HepG2 (cell line): ENCODE measurements around the gene SEMA7A. TPM values are rescaled to one million over a fixed set of nuclear protein-coding genes. Genes with fewer than 3 reads are reported as not detected.
"Not testable (repeated sequence)": the region's sequence is repeated elsewhere in the genome, so short reads cannot be mapped to it uniquely, and the experiment has no call there.

Experiments
- ATAC-seq: fragments of 200-7000 bp; cut with Tn5 transposase; 3 replicates; pipeline ENCODE4 v1.9.1; 2020; ENCODE audit warnings: mild to moderate bottlenecking, moderate library complexity
- BruUV-seq: library from RNA; stranded (reverse); fragments of 400-500 nt; replicated peaks from 2 replicates; lab custom pipeline; 2021; lab: Mats Ljungman, UMichigan
- CTCF ChIA-PET: fragments of 300-600 bp; formaldehyde crosslinking; extraction: SDS; loops from one replicate; lab custom pipeline; 2021; ENCODE audit warnings: low total read pairs, inconsistent platforms, low intra/inter-chr PET ratio; lab: Yijun Ruan, JAX
- POLR2A ChIA-PET: fragments of 350-600 bp; sonication (Branson Sonifier 250); formaldehyde crosslinking; loops from one replicate; lab custom pipeline; 2020; ENCODE audit warnings: antibody characterized with exemption, inconsistent platforms; lab: Yijun Ruan, JAX
- DNase-seq: peaks from one replicate; pipeline ENCODE4 v3.0.0-alpha.2; 2015; ENCODE audit warnings: low spot score
- FAIRE-seq: peaks from 3 replicates; lab custom pipeline; 2011; peaks lifted over from hg19 to GRCh38; lab: Jason Lieb, UNC
- H2AFZ ChIP-seq: one replicate; pipeline ENCODE4 v1.6.1; 2011; ENCODE audit warnings: low read length, inconsistent platforms
- H3K27ac ChIP-seq: fragments of 300-600 bp; 3 replicates; pipeline ENCODE4 v1.8.0; 2011; ENCODE audit warnings: mixed run types, mild to moderate bottlenecking, mixed read lengths, low read length, inconsistent platforms; ENCODE audit not compliant: insufficient read depth; ENCODE audit errors: extremely low read length
- H3K27me3 ChIP-seq, 2 experiments: fragments of 200-600 bp in 1 of 2; 2 replicates in 1 of 2; 3 replicates in 1 of 2; pipeline versions ENCODE4 v1.6.0 to v1.8.0; 2011; ENCODE audit warnings: low read length in 2 of 2, mild to moderate bottlenecking in 2 of 2, moderate library complexity in 2 of 2, inconsistent platforms in 1 of 2; ENCODE audit not compliant: insufficient read depth in 2 of 2, control insufficient read depth in 1 of 2
- H3K36me3 ChIP-seq, 2 experiments: fragments of 200-600 bp in 1 of 2; replicated peaks in 1 of 2; 2 replicates in 1 of 2; 3 replicates in 1 of 2; pipeline versions ENCODE4 v1.5.1 to v1.8.0; 2011; ENCODE audit warnings: low read length in 2 of 2, inconsistent platforms in 1 of 2; ENCODE audit not compliant: insufficient read depth in 2 of 2, control insufficient read depth in 1 of 2
- H3K4me1 ChIP-seq: 2 replicates; pipeline ENCODE4 v1.5.1; 2012; ENCODE audit warnings: low read length, inconsistent platforms; ENCODE audit not compliant: insufficient read depth
- H3K4me2 ChIP-seq: 2 replicates; pipeline ENCODE4 v1.6.0; 2011; ENCODE audit warnings: low read depth, low read length, inconsistent platforms
- H3K4me3 ChIP-seq, 3 experiments: fragments of 200-600 bp in 1 of 3; sonication (generic), shearing (Covaris generic) in 1 of 3; replicated peaks in 1 of 3; 2 replicates each; pipeline ENCODE4 v1.5.1; 2011 to 2016; ENCODE audit warnings: low read length in 3 of 3, inconsistent platforms in 2 of 3, low read depth in 2 of 3, mild to moderate bottlenecking in 2 of 3, control low read depth in 1 of 3, mixed read lengths in 1 of 3; ENCODE audit not compliant: insufficient read depth in 1 of 3
- H3K79me2 ChIP-seq: one replicate; pipeline ENCODE4 v1.6.1; 2011; ENCODE audit warnings: low read length, inconsistent platforms; ENCODE audit not compliant: insufficient read depth
- H3K9ac ChIP-seq: 2 replicates; pipeline ENCODE4 v1.6.0; 2011; ENCODE audit warnings: mild to moderate bottlenecking, low read depth, low read length, inconsistent platforms; ENCODE audit not compliant: insufficient read depth
- H3K9me3 ChIP-seq: 2 replicates; pipeline ENCODE4 v1.5.1; 2012; ENCODE audit warnings: mild to moderate bottlenecking, low read length
- H4K20me1 ChIP-seq: 2 replicates; pipeline ENCODE4 v1.6.0; 2011; ENCODE audit warnings: inconsistent platforms, mild to moderate bottlenecking, low read length, moderate library complexity; ENCODE audit not compliant: insufficient read depth
- CTCF ChIP-seq: sonication (generic); formaldehyde crosslinking; IDR thresholded peaks from 2 replicates; pipeline ENCODE4 v1.5.0; 2020; ENCODE audit warnings: mild to moderate bottlenecking, missing genetic modification reagents, moderate library complexity
- ELF3 ChIP-seq: IDR thresholded peaks from 2 replicates; pipeline ENCODE4 v1.6.1; 2016; ENCODE audit warnings: missing genetic modification reagents, missing compliant biosample characterization
- FOXP4 ChIP-seq: sonication (generic); formaldehyde crosslinking; IDR thresholded peaks from 2 replicates; pipeline ENCODE4 v1.4.0; 2020; ENCODE audit warnings: missing genetic modification reagents
- SMC3 ChIP-seq: IDR thresholded peaks from 2 replicates; pipeline ENCODE4 v1.6.1; 2011; ENCODE audit warnings: low read length, improper control_type of control experiment
- STAG1 ChIP-seq: sonication (generic); formaldehyde crosslinking; IDR thresholded peaks from 2 replicates; pipeline ENCODE4 v1.4.0; 2020; ENCODE audit warnings: missing genetic modification reagents
- WGBS: methylation state at CpG from one replicate; pipeline ENCODE4 v1.1.6; 2017; ENCODE audit warnings: low lambda C conversion rate; 5-methylcytosine and 5-hydroxymethylcytosine counted together
- in situ Hi-C: cut with HindIII; loops from 2 replicates; pipeline ENCODE4 v1.10.0; 2017; ENCODE audit warnings: low pct_unique_long_range_greater_than_20kb; ENCODE audit not compliant: extremely low pct_ligation_motif_present
- intact Hi-C: fragments of 100-400 bp; cut with micrococcal nuclease; formaldehyde crosslinking; loops from one replicate; pipeline ENCODE4 v1.10.0; 2022; ENCODE audit not compliant: unreplicated experiment
- polyA plus RNA-seq, 8 experiments: library from polyadenylated mRNA; depleted of rRNA in 3 of 8; stranded (reverse) in 7 of 8; unstranded in 1 of 8; fragments of >200 nt; fragmentation: Illumina TruSeq in 4 of 8; extraction: Trizol in 4 of 8; gene quantifications; 2 replicates each; pipeline versions ENCODE4 v1.2.1 to v1.2.3, GENCODE V29; 2011 to 2016; ENCODE audit warnings: low read depth in 4 of 8, missing spikeins in 1 of 8, mixed read lengths in 1 of 8; ENCODE audit not compliant: insufficient read depth in 1 of 8
- total RNA-seq, 5 experiments: library from RNA; depleted of rRNA; stranded (reverse); fragments of >200 nt; fragmentation: Illumina TruSeq; extraction: Trizol; gene quantifications; 2 replicates each; pipeline ENCODE4 v1.2.3, GENCODE V29; 2016; ENCODE audit warnings: low read depth in 1 of 5

The SEMA7A gene
- total and polyA plus RNA-seq, 2 of the 13 experiments (the other 11 are each of a cell fraction or from before 2014, with no cell fraction given): 9.0 to 15.8 TPM

GRCh38 chr15:74482661-74483060 lies 48.9 kb upstream of the SEMA7A start:
- Histone ChIP-seq H3K9me3 (no peaks in the 10 kb centered on the region), H2AFZ (no peak overlapping the region), H3K4me3 (no peak overlapping the region), H3K9ac (no peak overlapping the region), H3K36me3 (0 out of 5 replicates have a peak, but pooled peaks cover 0 to 4% of the 10 kb centered on the region in 2 experiments), H3K4me2 (no peak overlapping the region), H4K20me1 (no peaks in the 10 kb centered on the region), H3K4me1 (no peaks in the 10 kb centered on the region), H3K27ac (no peak overlapping the region), H3K79me2 (no peaks in the 10 kb centered on the region), H3K27me3 (no peaks in the 10 kb centered on the region)
- TF ChIP-seq ELF3 (CRISPR knock-in tag) (0 out of 2 replicates have a peak, but pooled peaks have one; percentile 17), FOXP4 (CRISPR knock-in tag) (no peak), STAG1 (CRISPR knock-in tag) (peak; percentile 62), SMC3 (peak; percentile 60), CTCF (CRISPR knock-in tag) (peak; percentile 51)
- peak; percentile 84 for ATAC-seq
- BruUV-seq: no TSS peak
- peak; percentile 66 for FAIRE-seq
- 74% methylated on average over 3 of the region's 3 CpGs for WGBS
- peak; percentile 24 for DNase-seq
- ChIA-PET POLR2A (interaction anchor here (1.7 to 3.4 kb wide), 2 partner anchors 21 to 40 kb away, joined by 6 to 17 read pairs; partner anchors contain the start of gene UBL7), CTCF (interaction anchor here (1.5 kb wide), 1 partner anchor 100 kb away, joined by 7 read pairs; no protein-coding TSS in a partner anchor)
- in situ Hi-C loops: no loop called here
- intact Hi-C loops: no loop called here

GRCh38 chr15:74480364-74480763 lies 46.6 kb upstream of the SEMA7A start:
- H3K27me3 ChIP-seq, in situ Hi-C loops, BruUV-seq, H3K9me3 ChIP-seq, intact Hi-C loops, H3K4me3 ChIP-seq, FAIRE-seq, H3K27ac ChIP-seq, H4K20me1 ChIP-seq, ATAC-seq, H3K9ac ChIP-seq, H3K79me2 ChIP-seq, CTCF ChIA-PET, H2AFZ ChIP-seq, H3K4me1 ChIP-seq, DNase-seq, H3K4me2 ChIP-seq, H3K36me3 ChIP-seq: not testable (repeated sequence)
- WGBS: no CpG with 5 or more reads among the region's 27 CpGs
- POLR2A ChIA-PET: interaction anchor here (2.8 kb wide), 1 partner anchor 19 kb away, joined by 7 read pairs; the partner anchor contains the start of gene UBL7

- H2AFZ ChIP-seq, H4K20me1 ChIP-seq, BruUV-seq, FAIRE-seq, H3K27ac ChIP-seq, CTCF ChIA-PET, H3K27me3 ChIP-seq, ATAC-seq, H3K36me3 ChIP-seq, H3K9ac ChIP-seq, H3K4me2 ChIP-seq, intact Hi-C loops, in situ Hi-C loops, H3K4me3 ChIP-seq, H3K9me3 ChIP-seq, H3K79me2 ChIP-seq, DNase-seq: not testable (repeated sequence)
- H3K4me1 ChIP-seq: peaks cover 13% of the 10 kb centered on the region
- WGBS: 96% methylated on average over 7 of the region's 7 CpGs
- POLR2A ChIA-PET: interaction anchor here (1.6 kb wide), 1 partner anchor 29 kb away, joined by 10 read pairs; no protein-coding TSS in a partner anchor
Measured at GRCh38 chr15:74471621-74472020, 37.9 kb upstream of the SEMA7A start.
